Smooth muscle cell (in vitro differentiated cells): ENCODE data around the gene FOXI1. TPM values are rescaled to one million over a fixed set of nuclear protein-coding genes. Genes with fewer than 3 reads are reported as not detected.

Experiments used
- DNase-seq: peaks from one replicate; lab custom pipeline; 2025; ENCODE audit not compliant: unreplicated experiment; lab: John Stamatoyannopoulos, UW
- H2AFZ ChIP-seq: fragments of 200-600 bp; sonication (generic); 2 replicates; pipeline ENCODE4 v1.6.0; 2016; ENCODE audit warnings: antibody characterized with exemption, low read depth, mild to moderate bottlenecking
- H3F3A ChIP-seq: fragments of 200-600 bp; sonication (generic); 2 replicates; pipeline ENCODE4 v1.6.0; 2017; ENCODE audit warnings: antibody characterized with exemption, low read depth
- H3K27ac ChIP-seq: fragments of 200-600 bp; sonication (generic); 2 replicates; pipeline ENCODE4 v1.5.1; 2016; ENCODE audit warnings: low read depth, mild to moderate bottlenecking
- H3K27me3 ChIP-seq: fragments of 200-600 bp; sonication (generic); 2 replicates; pipeline ENCODE4 v1.6.1; 2016; ENCODE audit warnings: low read depth, mild to moderate bottlenecking
- H3K36me3 ChIP-seq: fragments of 200-600 bp; sonication (generic); 2 replicates; pipeline ENCODE4 v1.5.1; 2016; ENCODE audit warnings: low read depth
- H3K4me1 ChIP-seq: fragments of 200-600 bp; sonication (generic); 2 replicates; pipeline ENCODE4 v1.5.1; 2016; ENCODE audit warnings: low read depth
- H3K4me2 ChIP-seq: fragments of 200-600 bp; sonication (generic); 2 replicates; pipeline ENCODE4 v1.6.0; 2016; ENCODE audit warnings: mild to moderate bottlenecking
- H3K4me3 ChIP-seq: fragments of 200-600 bp; sonication (generic); 2 replicates; pipeline ENCODE4 v1.5.1; 2016; ENCODE audit warnings: mild to moderate bottlenecking
- H3K79me2 ChIP-seq: fragments of 200-600 bp; sonication (generic); 2 replicates; pipeline ENCODE4 v1.6.0; 2016; ENCODE audit warnings: low read depth, mild to moderate bottlenecking
- H3K9ac ChIP-seq: fragments of 200-600 bp; sonication (generic); 2 replicates; pipeline ENCODE4 v1.6.0; 2016; ENCODE audit warnings: low read depth
- H3K9me3 ChIP-seq: fragments of 200-600 bp; sonication (generic); replicated peaks from 2 replicates; pipeline ENCODE4 v1.5.1; 2016; ENCODE audit warnings: low read depth
- H4K20me1 ChIP-seq: fragments of 200-600 bp; sonication (generic); 2 replicates; pipeline ENCODE4 v1.6.0; 2016; ENCODE audit warnings: low read depth
- WGBS: methylation state at CpG from one replicate; pipeline ENCODE4 v1.1.7; 2016; ENCODE audit warnings: low lambda C conversion rate; 5-methylcytosine and 5-hydroxymethylcytosine counted together
- polyA plus RNA-seq: library from polyadenylated mRNA; unstranded; fragments of >200 nt; fragmentation: Nextera tagmentation; extraction: Ambion mirVana; gene quantifications from 2 replicates; pipeline ENCODE4 v1.2.1, GENCODE V29; 2016
- total RNA-seq: library from RNA; depleted of rRNA; stranded (reverse); fragments of >200 nt; gene quantifications from 2 replicates; pipeline ENCODE4 v1.2.3, GENCODE V29; 2014
- TF ChIP-seq, protein P1 (sequence below): fragments of 200-600 bp; sonication (generic); IDR thresholded peaks from 2 replicates; pipeline ENCODE4 v1.5.1; 2017; ENCODE audit warnings: borderline replicate concordance, mild to moderate bottlenecking, antibody characterized with exemption; ENCODE audit not compliant: insufficient read depth, poor library complexity, severe bottlenecking

The FOXI1 gene
- total and polyA plus RNA-seq, 2 experiments from 2014 or later: not detected

- 73% methylated on average over 9 of the region's 9 CpGs for WGBS
- Histone ChIP-seq H2AFZ (no peak overlapping the region), H3K27me3 (no peaks in the 10 kb centered on the region), H3K9ac (no peak overlapping the region), H3K36me3 (no peaks in the 10 kb centered on the region), H3K4me3 (no peak overlapping the region), H3K9me3 (no peaks in the 10 kb centered on the region), H3K27ac (no peak overlapping the region), H4K20me1 (no peaks in the 10 kb centered on the region), H3F3A (no peaks in the 10 kb centered on the region), H3K79me2 (no peaks in the 10 kb centered on the region), H3K4me2 (no peak overlapping the region), H3K4me1 (no peaks in the 10 kb centered on the region)
- TF ChIP-seq, protein P1, sequence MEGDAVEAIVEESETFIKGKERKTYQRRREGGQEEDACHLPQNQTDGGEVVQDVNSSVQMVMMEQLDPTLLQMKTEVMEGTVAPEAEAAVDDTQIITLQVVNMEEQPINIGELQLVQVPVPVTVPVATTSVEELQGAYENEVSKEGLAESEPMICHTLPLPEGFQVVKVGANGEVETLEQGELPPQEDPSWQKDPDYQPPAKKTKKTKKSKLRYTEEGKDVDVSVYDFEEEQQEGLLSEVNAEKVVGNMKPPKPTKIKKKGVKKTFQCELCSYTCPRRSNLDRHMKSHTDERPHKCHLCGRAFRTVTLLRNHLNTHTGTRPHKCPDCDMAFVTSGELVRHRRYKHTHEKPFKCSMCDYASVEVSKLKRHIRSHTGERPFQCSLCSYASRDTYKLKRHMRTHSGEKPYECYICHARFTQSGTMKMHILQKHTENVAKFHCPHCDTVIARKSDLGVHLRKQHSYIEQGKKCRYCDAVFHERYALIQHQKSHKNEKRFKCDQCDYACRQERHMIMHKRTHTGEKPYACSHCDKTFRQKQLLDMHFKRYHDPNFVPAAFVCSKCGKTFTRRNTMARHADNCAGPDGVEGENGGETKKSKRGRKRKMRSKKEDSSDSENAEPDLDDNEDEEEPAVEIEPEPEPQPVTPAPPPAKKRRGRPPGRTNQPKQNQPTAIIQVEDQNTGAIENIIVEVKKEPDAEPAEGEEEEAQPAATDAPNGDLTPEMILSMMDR: no peak
- DNase-seq: no peak
These were observed 7.8 kb upstream of the FOXI1 start for GRCh38 chr5:170097934-170098333.

DNA sequence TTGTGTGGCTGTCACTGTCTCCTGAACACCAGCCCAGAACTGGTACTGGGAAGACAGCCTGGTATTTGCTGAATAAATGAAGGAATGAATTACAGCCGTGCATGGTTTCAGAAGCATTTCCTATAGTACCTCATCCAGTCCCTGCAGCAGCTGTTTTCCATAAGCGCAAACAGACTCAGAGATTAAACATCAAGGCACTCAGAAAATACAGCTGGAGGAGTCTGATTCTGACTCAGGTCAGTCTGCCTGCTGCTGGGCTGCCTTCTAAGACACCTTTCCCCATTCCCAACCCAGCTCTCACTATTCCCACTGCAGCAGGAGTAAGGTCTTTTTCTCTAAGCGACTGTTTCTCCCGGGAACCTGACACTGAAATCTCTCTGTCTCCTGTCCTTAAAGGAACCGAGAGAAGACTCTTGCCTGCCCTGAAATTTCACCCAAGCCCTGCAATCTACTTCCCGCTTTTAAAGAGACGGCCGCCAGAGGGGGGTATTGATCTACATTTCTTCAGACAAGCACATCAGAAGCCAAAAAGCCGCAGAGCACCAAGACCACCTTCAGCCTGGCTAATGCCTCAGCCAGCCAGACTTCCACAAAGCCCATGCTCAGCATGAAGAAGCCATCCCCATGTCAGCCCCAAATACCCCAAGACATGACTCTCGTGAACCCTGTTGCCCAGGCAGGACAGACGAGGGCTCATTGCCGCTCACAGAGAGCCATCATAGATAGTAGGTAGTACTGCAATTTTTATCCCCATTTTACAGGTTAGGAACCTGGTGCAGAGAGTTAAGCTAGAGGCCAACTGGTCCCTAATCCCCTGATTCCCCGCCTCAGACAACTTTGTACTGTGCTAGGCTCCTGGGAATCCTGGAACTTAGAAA, 5.4 kb upstream of the FOXI1 start:
- no peak overlapping the region for H3K4me2 ChIP-seq

DNA sequence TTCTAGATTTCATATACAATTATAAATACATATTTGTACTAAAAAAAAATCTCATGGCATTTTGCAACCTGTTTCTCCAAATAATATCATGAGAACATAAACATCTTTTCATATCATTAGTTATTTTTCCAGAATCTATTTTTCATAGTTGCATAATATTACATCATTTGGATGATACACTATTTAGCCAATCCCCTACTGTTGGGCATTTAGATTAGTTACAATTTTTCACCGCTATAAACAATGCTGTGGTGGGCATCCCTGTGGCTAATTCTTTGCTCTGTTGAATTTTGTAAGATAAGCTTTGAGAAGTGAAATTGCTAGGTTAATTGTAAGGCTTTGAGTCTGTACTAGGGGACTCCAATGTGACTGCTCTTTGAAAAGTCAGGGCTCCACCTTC, 2.2 kb upstream of the FOXI1 start:
- Histone ChIP-seq H3K79me2 (no peaks in the 10 kb centered on the region), H3K36me3 (no peaks in the 10 kb centered on the region), H3K9me3 (no peaks in the 10 kb centered on the region), H3K27ac (no peak overlapping the region), H3K27me3 (peaks cover 13% of the 10 kb centered on the region), H4K20me1 (no peaks in the 10 kb centered on the region), H3K4me2 (no peak overlapping the region), H3K4me3 (no peak overlapping the region), H3K9ac (no peak overlapping the region), H2AFZ (no peak overlapping the region), H3F3A (no peaks in the 10 kb centered on the region), H3K4me1 (no peaks in the 10 kb centered on the region)
- no peak for DNase-seq
- whole genome bisulfite sequencing: 93% methylated on average over 1 of the region's 1 CpG
- TF ChIP-seq, protein P1: no peak

More for the DNA sequence above, 5.4 kb upstream of the FOXI1 start:
- TF ChIP-seq, protein P1: peak; percentile 93
- H2AFZ ChIP-seq: no peak overlapping the region
- no peak overlapping the region for H3K4me3 ChIP-seq
- no peaks in the 10 kb centered on the region for H4K20me1 ChIP-seq
- 27% methylated on average over 13 of the region's 13 CpGs for WGBS
- peak; percentile 41 for DNase-seq
- no peaks in the 10 kb centered on the region for H3K36me3 ChIP-seq
- H3K9ac ChIP-seq: no peak overlapping the region
- H3K27me3 ChIP-seq: peaks cover 4% of the 10 kb centered on the region
- H3F3A ChIP-seq: no peaks in the 10 kb centered on the region
- no peaks in the 10 kb centered on the region for H3K79me2 ChIP-seq
- H3K27ac ChIP-seq: no peak overlapping the region
- H3K9me3 ChIP-seq: no peaks in the 10 kb centered on the region
- H3K4me1 ChIP-seq: no peaks in the 10 kb centered on the region
